ENCODE data around the gene HUNK.
"Not testable (repeated sequence)": the region's sequence is repeated elsewhere in the genome, so short reads cannot be mapped to it uniquely, and the experiment has no call there.

The HUNK gene

DNA sequence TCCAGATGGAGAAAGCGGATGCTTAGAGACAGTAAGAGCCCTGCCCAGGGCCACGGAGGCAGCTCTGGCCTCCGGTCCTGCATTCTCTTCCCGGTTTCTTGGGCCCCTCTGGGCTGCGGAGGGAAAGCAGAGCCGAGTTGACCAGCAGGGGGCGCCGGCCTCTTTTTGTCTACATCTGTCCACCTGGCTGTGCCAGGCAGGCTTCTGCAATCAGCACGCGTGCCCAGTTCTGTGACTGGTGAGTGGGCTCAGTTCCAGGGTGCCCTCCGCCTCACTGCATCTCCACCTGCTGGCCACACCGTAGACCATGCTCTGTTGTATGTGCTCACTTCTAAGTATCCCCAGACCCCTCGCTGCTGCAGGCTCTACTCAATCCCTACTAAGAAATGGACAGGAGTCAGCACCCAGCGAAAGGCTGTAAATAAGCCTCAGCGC lies 6.7 kb upstream of the HUNK start:
- in situ Hi-C loops (cut with HindIII; ENCODE audit: low pct_ligation_motif_present, low pct_unique_long_range_greater_than_20kb, low sequenced_read_pairs): no loop called here
- peak; percentile 79 for DNase-seq

- in situ Hi-C loops (cut with HindIII; ENCODE audit: low pct_ligation_motif_present, low pct_unique_long_range_greater_than_20kb, low sequenced_read_pairs): no loop called here
- DNase-seq: no peak
Measured at GRCh38 chr21:31869750-31870149, 3.1 kb upstream of the HUNK start.

GRCh38 chr21:31870472-31871193 lies 2.2 kb upstream of the HUNK start:
- in situ Hi-C loops (cut with HindIII; ENCODE audit: low pct_ligation_motif_present, low pct_unique_long_range_greater_than_20kb, low sequenced_read_pairs): no loop called here
- no peak for DNase-seq

- not testable (repeated sequence) for DNase-seq
Measured at GRCh38 chr21:31871371-31871770, 1.4 kb upstream of the HUNK start.

DNA sequence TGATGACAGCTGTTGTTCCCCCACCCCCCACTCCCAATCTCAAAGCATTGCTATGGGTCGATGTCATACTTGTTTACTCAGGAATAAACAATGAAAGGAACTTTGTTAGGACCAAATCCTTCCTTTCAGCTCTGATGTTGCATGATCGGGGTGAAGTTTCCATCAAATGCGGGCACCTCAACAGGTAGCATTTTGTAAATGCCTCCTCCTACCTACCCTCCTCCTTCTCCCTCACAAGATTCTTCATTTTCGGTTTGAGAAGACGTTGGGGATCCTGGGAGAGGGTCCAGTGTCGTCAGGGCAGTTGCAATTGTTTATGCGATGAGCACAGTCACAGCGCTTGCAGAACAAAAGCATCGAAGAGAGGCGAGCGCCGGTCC lies 758 bp upstream of the HUNK start:
- DNase-seq: no peak
- in situ Hi-C loops (cut with HindIII; ENCODE audit: low pct_ligation_motif_present, low pct_unique_long_range_greater_than_20kb, low sequenced_read_pairs): no loop called here

More at GRCh38 chr21:31871371-31871770, 1.4 kb upstream of the HUNK start:
- in situ Hi-C loops (cut with HindIII; ENCODE audit: low pct_ligation_motif_present, low pct_unique_long_range_greater_than_20kb, low sequenced_read_pairs): not testable (repeated sequence)

DNA sequence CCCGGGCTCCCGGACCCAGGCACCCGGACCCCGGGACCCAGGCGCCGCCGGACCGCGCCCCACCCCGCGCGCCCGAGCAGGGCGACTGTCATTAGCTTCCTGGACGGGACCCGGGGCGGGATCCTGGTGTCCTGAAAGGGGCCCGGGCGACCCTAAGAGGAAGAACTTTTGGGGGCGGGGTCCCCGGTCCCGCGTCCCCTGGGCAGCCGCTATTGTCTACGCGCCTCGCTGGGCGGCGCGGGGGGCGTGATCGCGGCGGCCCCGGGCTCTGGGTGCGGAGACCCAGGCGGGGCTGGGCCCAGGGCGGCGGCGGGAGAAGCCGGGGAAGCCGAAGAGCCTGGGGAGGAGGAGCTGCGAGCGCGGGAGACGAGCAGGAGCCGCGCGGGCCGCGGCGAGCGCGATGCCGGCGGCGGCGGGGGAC lies 465 bp downstream of the HUNK start:
- in situ Hi-C loops (cut with HindIII; ENCODE audit: low pct_ligation_motif_present, low pct_unique_long_range_greater_than_20kb, low sequenced_read_pairs): no loop called here
- DNase-seq: no peak

GRCh38 chr21:31873696-31874599 lies 1.1 kb downstream of the HUNK start:
- in situ Hi-C loops (cut with HindIII; ENCODE audit: low pct_ligation_motif_present, low pct_unique_long_range_greater_than_20kb, low sequenced_read_pairs): no loop called here
- peak; percentile 25 for DNase-seq

- DNase-seq: no peak
- in situ Hi-C loops (cut with HindIII; ENCODE audit: low pct_ligation_motif_present, low pct_unique_long_range_greater_than_20kb, low sequenced_read_pairs): no loop called here
Measured at GRCh38 chr21:31874812-31875212, 2.0 kb downstream of the HUNK start.

DNA sequence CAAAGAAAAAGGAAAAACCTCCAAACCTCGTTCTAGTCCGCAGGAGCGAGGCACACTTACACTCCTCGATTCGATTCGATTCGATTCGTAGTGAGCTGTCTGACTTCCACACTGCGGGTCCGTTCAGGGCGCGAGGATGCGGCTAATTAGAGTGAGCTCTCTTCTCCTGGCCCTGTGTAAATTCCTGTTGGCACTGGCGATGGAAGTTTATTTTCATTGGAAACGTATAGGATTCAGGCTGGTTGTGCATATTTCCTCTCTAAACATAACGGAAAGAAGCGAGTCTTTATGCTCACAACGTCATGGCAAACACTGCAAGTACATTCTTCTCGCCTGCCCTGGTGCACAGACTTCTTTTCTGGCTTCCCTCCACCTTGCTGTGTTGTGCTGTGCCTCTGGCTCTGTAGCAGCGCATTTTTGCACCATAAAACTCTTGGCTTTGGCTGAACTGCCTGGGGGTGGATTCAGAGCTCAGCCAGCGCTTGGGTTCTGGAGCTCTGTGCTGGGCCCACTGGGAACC lies 2.7 kb downstream of the HUNK start:
- no peak for DNase-seq
- in situ Hi-C loops (cut with HindIII; ENCODE audit: low pct_ligation_motif_present, low pct_unique_long_range_greater_than_20kb, low sequenced_read_pairs): no loop called here

DNA sequence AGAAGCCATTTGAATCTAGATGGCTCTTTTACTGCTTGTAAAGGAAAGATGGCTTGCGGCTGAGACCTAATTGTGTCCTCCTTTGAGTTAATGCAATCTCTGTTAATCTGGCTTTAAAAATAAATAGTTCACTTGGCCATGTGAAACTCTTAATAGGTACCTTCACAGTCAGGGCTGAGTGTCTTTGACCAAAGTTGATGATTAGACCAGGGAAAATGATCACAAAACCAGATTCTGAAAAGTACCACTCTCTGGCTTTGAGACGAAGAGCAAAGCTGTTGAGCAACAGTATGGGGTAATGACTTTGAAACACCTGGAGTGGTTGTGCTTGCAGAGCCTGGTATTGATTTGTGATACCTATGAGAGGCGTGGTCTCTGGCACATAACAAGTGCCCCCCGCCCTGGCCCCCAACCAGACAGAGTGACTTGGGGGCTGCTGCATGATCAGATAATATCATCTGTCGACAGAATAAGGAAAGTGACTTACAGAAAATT lies 4.7 kb downstream of the HUNK start:
- in situ Hi-C loops (cut with HindIII; ENCODE audit: low pct_ligation_motif_present, low pct_unique_long_range_greater_than_20kb, low sequenced_read_pairs): no loop called here
- no peak for DNase-seq

DNA sequence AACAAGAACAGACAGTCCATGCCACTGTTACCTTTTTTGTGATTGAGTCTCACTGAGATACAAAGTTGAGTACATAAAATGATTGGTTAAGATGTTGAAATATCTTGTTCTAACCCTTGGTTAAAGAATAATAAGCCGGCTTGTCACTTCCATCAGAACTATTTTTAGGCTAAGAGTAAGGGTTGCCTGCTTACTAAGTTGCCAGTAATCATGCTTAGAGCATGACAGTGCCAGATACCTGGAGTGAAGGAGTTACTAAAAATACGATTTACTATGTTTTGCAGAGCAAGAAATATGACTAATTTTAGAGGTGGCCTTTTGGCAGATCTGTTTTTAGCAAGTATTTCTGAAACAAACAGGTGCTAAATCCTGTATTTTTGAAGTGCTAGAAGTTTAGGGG lies 6.0 kb downstream of the HUNK start:
- no peak for DNase-seq
- in situ Hi-C loops (cut with HindIII; ENCODE audit: low pct_ligation_motif_present, low pct_unique_long_range_greater_than_20kb, low sequenced_read_pairs): no loop called here

- no peak for DNase-seq
- in situ Hi-C loops (cut with HindIII; ENCODE audit: low pct_ligation_motif_present, low pct_unique_long_range_greater_than_20kb, low sequenced_read_pairs): no loop called here
Measured at GRCh38 chr21:31879241-31879650, 6.4 kb downstream of the HUNK start.

DNA sequence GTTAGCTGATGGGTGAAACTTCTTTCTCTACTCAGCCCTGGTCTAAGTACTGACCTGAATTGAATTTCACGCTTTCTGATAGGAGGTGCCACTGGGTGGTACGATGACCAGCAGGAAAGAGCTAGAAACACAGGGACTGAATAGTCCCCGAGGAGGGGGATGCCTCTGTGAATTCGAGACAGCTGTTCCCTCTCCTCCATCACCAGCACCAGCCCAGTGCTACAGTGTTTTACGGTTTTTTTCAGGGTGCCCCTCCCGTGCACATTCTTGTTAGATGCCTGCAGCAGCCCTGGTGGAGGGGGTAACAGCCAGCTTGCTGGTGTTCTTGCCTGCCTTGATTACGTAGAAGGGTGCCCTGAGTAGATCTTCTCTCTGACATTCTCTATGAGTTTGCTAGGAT lies 7.1 kb downstream of the HUNK start:
- no peak for DNase-seq
- in situ Hi-C loops (cut with HindIII; ENCODE audit: low pct_ligation_motif_present, low pct_unique_long_range_greater_than_20kb, low sequenced_read_pairs): no loop called here

DNA sequence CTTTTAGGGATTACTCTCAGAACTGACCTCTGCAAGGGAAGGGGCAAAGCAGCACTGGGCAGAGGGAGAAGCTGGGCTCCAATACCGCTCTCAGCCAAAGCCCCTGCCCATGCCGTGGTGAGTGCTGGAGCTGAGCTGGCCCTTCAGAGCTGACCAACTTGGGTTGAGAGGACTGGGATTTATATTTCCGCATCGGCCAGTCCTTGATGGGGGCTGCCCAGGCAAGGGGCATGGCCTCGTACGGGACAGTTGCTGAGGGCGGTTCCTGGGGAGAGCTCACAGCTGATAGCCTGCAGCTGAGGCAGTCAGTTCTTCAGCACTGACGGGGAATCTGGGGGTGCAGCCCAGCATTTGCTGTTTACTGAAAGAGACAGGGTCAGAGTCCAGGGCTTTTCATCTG lies 8.0 kb downstream of the HUNK start:
- in situ Hi-C loops (cut with HindIII; ENCODE audit: low pct_ligation_motif_present, low pct_unique_long_range_greater_than_20kb, low sequenced_read_pairs): no loop called here
- no peak for DNase-seq

- no peak for DNase-seq
- in situ Hi-C loops (cut with HindIII; ENCODE audit: low pct_ligation_motif_present, low pct_unique_long_range_greater_than_20kb, low sequenced_read_pairs): no loop called here
Measured at GRCh38 chr21:31882711-31883110, 9.9 kb downstream of the HUNK start.

- in situ Hi-C loops (cut with HindIII; ENCODE audit: low pct_ligation_motif_present, low pct_unique_long_range_greater_than_20kb, low sequenced_read_pairs): no loop called here
- DNase-seq: no peak
Measured at GRCh38 chr21:31885146-31885545, 12.3 kb downstream of the HUNK start.

- no peak for DNase-seq
- in situ Hi-C loops (cut with HindIII; ENCODE audit: low pct_ligation_motif_present, low pct_unique_long_range_greater_than_20kb, low sequenced_read_pairs): no loop called here
Measured at GRCh38 chr21:31886915-31887314, 14.1 kb downstream of the HUNK start.

DNA sequence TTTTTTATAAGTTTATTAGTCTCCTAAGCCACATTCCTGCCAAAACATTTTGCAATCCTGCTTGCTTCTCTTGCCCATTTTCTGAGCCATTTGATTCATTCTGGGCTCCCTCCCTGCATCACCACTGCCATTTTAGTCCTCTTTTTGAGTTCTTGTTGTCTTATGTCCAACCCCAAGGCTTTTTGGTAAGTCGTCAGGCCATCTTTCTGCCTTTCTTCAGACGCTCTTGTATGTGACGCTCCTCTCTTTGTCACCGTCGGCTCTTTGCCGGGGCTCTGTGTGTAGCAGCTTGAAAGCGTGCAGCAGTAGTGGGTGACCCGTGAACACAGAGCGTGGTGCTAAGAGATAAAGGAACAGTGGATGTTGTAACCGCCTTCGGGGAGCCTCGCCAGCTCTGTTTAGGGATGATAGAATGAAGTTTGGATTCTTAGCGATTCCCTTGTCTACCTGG lies 14.6 kb downstream of the HUNK start:
- in situ Hi-C loops (cut with HindIII; ENCODE audit: low pct_ligation_motif_present, low pct_unique_long_range_greater_than_20kb, low sequenced_read_pairs): no loop called here
- no peak for DNase-seq

DNA sequence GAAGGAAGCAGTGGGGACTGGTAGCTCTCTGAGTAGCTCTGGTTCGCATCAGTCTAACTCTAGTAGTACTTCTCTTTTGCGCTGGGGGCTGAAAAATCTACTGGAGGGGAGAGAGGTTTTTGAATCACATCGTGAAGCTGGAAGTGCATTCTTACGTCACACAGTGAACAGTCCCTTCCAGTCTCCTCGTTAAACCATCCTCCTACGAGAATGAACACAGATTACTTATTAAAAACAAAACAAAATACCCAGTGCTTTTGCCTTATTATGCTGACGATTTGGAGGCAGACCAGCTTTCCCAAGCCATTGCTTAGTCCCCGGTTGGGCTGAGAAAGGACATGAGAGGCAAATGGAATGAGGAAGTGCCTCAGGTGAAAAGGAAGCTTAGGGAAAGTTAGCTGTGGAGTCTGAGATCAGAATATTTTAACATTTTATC lies 16.1 kb downstream of the HUNK start:
- in situ Hi-C loops (cut with HindIII; ENCODE audit: low pct_ligation_motif_present, low pct_unique_long_range_greater_than_20kb, low sequenced_read_pairs): no loop called here

More for the DNA sequence above, 16.1 kb downstream of the HUNK start:
- peak; percentile 34 for DNase-seq

Measured in ACHN (cell line).